Ovary (tissue), 3 donors: ENCODE results near the gene PSMD5.

Experiments used
- CTCF ChIP-seq, 3 donors: fragments of 450-650 bp in 2 of 3; fragments of 200-600 bp in 1 of 3; IDR thresholded peaks; one replicate each; pipeline versions ENCODE4 v1.5.1 to v1.8.0; 2016 to 2022; ENCODE audit warnings: antibody characterized with exemption in 3 of 3, mild to moderate bottlenecking in 1 of 3
- EP300 ChIP-seq: sonication (generic); formaldehyde crosslinking; IDR thresholded peaks from one replicate; pipeline ENCODE4 v1.6.1; 2017; ENCODE audit warnings: antibody characterized with exemption
- donor health status: DM: no; HTN: no; CAD: no.

GRCh38 chr9:120853198-120853597, 10.5 kb upstream of the PSMD5 start:
- TF ChIP-seq CTCF (IDR thresholded peaks at IDR 0.05) (no peak), EP300 (no peak)
